PC-3 (cell line): Measurements from ENCODE around the gene LRRC58.

Experiments used
- CTCF ChIP-seq: fragments of 300-600 bp; sonication (generic); conservative IDR thresholded peaks from 2 replicates; pipeline ENCODE4 v1.5.1; 2017; ENCODE audit warnings: antibody characterized with exemption, low read depth, mild to moderate bottlenecking, low read length
- EZH2phosphoT487 ChIP-seq: fragments of 300-600 bp; sonication (generic); IDR thresholded peaks from 2 replicates; pipeline ENCODE4 v1.6.1; 2018; ENCODE audit warnings: mild to moderate bottlenecking, antibody characterized with exemption, low read length, borderline replicate concordance

- TF ChIP-seq CTCF, result no peak
- TF ChIP-seq EZH2phosphoT487, result no peak
Observed at GRCh38 chr3:120280566-120280965, 68.6 kb downstream of the LRRC58 start.
